GM12878 (cell line): ENCODE measurements around the gene KRTAP17-1. TPM values are rescaled to one million over a fixed set of nuclear protein-coding genes. Genes with fewer than 3 reads are reported as not detected.
A peak's percentile ranks its signal among the peaks of the same experiment; 100 is the strongest.

Experiments
- ATAC-seq: fragments of 200-7000 bp; cut with Tn5 transposase; 3 replicates; pipeline ENCODE4 v1.9.1; 2020; ENCODE audit warnings: mild to moderate bottlenecking, moderate library complexity
- BruUV-seq: library from RNA; stranded (reverse); fragments of 400-500 nt; replicated peaks from 2 replicates; lab custom pipeline; 2021; lab: Mats Ljungman, UMichigan
- CTCF ChIA-PET: fragments of 300-600 bp; sonication (Branson Sonifier 250); formaldehyde crosslinking; extraction: SDS; loops from one replicate; lab custom pipeline; 2021; ENCODE audit warnings: inconsistent platforms; lab: Yijun Ruan, JAX
- POLR2A ChIA-PET: fragments of 350-600 bp; formaldehyde crosslinking; extraction: SDS; loops from one replicate; lab custom pipeline; 2021; ENCODE audit warnings: inconsistent platforms; lab: Charles Lee
- RAD21 ChIA-PET: fragments of 300-600 bp; sonication (Branson Sonifier 250); formaldehyde crosslinking; loops from one replicate; lab custom pipeline; 2023; ENCODE audit warnings: antibody characterized with exemption; ENCODE audit not compliant: unreplicated experiment; lab: Charles Lee
- SMC1A ChIA-PET: fragments of 300-600 bp; sonication (Branson Sonifier 250); formaldehyde crosslinking; loops from one replicate; lab custom pipeline; 2023; ENCODE audit not compliant: unreplicated experiment, uncharacterized antibody; lab: Charles Lee
- DNase-seq: peaks from one replicate; pipeline ENCODE4 v3.0.0-alpha.2; 2011; ENCODE audit warnings: low read depth, low spot score
- FAIRE-seq: peaks from 3 replicates; lab custom pipeline; 2011; peaks lifted over from hg19 to GRCh38; lab: Jason Lieb, UNC
- H2AFZ ChIP-seq: 2 replicates; pipeline ENCODE4 v1.6.0; 2011; ENCODE audit warnings: low read depth, low read length, control low read depth; ENCODE audit not compliant: control insufficient read depth
- H3K27ac ChIP-seq: 2 replicates; pipeline ENCODE4 v1.5.1; 2011; ENCODE audit warnings: control low read depth; ENCODE audit not compliant: control insufficient read depth, insufficient read depth
- H3K27me3 ChIP-seq, 2 experiments: replicated peaks in 1 of 2; 2 replicates each; pipeline versions ENCODE4 v1.6.0 to v1.6.1; 2011; ENCODE audit warnings: low read length in 1 of 2; ENCODE audit not compliant: control insufficient read depth in 2 of 2, insufficient read depth in 2 of 2
- H3K36me3 ChIP-seq, 2 experiments: 2 replicates each; pipeline ENCODE4 v1.5.1; 2011; ENCODE audit warnings: low read length in 1 of 2; ENCODE audit not compliant: control insufficient read depth in 2 of 2, insufficient read depth in 2 of 2
- H3K4me1 ChIP-seq: 2 replicates; pipeline ENCODE4 v1.6.1; 2011; ENCODE audit warnings: mild to moderate bottlenecking, low read length, moderate library complexity, mixed read lengths; ENCODE audit not compliant: control insufficient read depth, insufficient read depth
- H3K4me2 ChIP-seq: 2 replicates; pipeline ENCODE4 v1.6.0; 2011; ENCODE audit warnings: control low read depth; ENCODE audit not compliant: control insufficient read depth, insufficient read depth
- H3K4me3 ChIP-seq: fragments of 200-600 bp; sonication (generic); 2 replicates; pipeline ENCODE4 v1.5.1; 2016
- H3K79me2 ChIP-seq: 2 replicates; pipeline ENCODE4 v1.6.0; 2011; ENCODE audit warnings: low read length; ENCODE audit not compliant: control insufficient read depth, insufficient read depth
- H3K9ac ChIP-seq: 2 replicates; pipeline ENCODE4 v1.8.0; 2011; ENCODE audit warnings: low read length, control low read depth, mixed read lengths; ENCODE audit not compliant: control insufficient read depth, insufficient read depth
- H3K9me3 ChIP-seq: replicated peaks from 3 replicates; pipeline ENCODE4 v1.5.1; 2011; ENCODE audit warnings: mild to moderate bottlenecking, low read length; ENCODE audit not compliant: control insufficient read depth, insufficient read depth
- H4K20me1 ChIP-seq: 2 replicates; pipeline ENCODE4 v1.6.0; 2011; ENCODE audit not compliant: control insufficient read depth, insufficient read depth
- CTCF ChIP-seq, 3 experiments: IDR thresholded peaks in 2 of 3; conservative IDR thresholded peaks in 1 of 3; 2 replicates each; pipeline ENCODE4 v1.5.1; 2011; ENCODE audit warnings: low read depth in 3 of 3, low read length in 3 of 3, mild to moderate bottlenecking in 3 of 3, control low read depth in 2 of 3, moderate library complexity in 2 of 3, inconsistent platforms in 1 of 3, mixed read lengths in 1 of 3; ENCODE audit not compliant: control insufficient read depth in 2 of 3, insufficient read depth in 1 of 3; ENCODE audit errors: extremely low read depth in 1 of 3
- IKZF1 ChIP-seq: fragments of 450-650 bp; conservative IDR thresholded peaks from 2 replicates; pipeline ENCODE4 v1.6.1; 2017; ENCODE audit warnings: antibody characterized with exemption, mild to moderate bottlenecking
- KLF5 ChIP-seq: fragments of 450-650 bp; IDR thresholded peaks from 2 replicates; pipeline ENCODE4 v1.6.1; 2014; ENCODE audit warnings: mild to moderate bottlenecking; ENCODE audit not compliant: partially characterized antibody
- NFYB ChIP-seq: IDR thresholded peaks from 2 replicates; pipeline ENCODE4 v1.6.1; 2011; ENCODE audit warnings: low read depth, mild to moderate bottlenecking, low read length, improper control_type of control experiment, moderate library complexity; ENCODE audit not compliant: insufficient read depth
- PAX8 ChIP-seq: fragments of 450-650 bp; IDR thresholded peaks from 2 replicates; pipeline ENCODE4 v1.6.1; 2017; ENCODE audit warnings: mild to moderate bottlenecking, moderate library complexity
- RELA ChIP-seq: fragments of 450-650 bp; IDR thresholded peaks from 2 replicates; pipeline ENCODE4 v1.8.0; 2014; ENCODE audit warnings: borderline replicate concordance; ENCODE audit not compliant: partially characterized antibody
- SKIL ChIP-seq: fragments of 450-650 bp; IDR thresholded peaks from 2 replicates; pipeline ENCODE4 v1.6.1; 2017; ENCODE audit warnings: mild to moderate bottlenecking, low read depth, inconsistent platforms; ENCODE audit not compliant: poor library complexity, severe bottlenecking
- TARDBP ChIP-seq: IDR thresholded peaks from 2 replicates; pipeline ENCODE4 v1.6.1; 2016; ENCODE audit warnings: borderline replicate concordance
- TCF12 ChIP-seq: IDR thresholded peaks from 2 replicates; pipeline ENCODE4 v1.6.1; 2011; ENCODE audit warnings: low read depth, mild to moderate bottlenecking, low read length
- YY1 ChIP-seq: IDR thresholded peaks from 2 replicates; pipeline ENCODE4 v1.6.1; 2011; ENCODE audit warnings: low read depth, mild to moderate bottlenecking, low read length
- ZNF622 ChIP-seq: fragments of 450-650 bp; IDR thresholded peaks from 2 replicates; pipeline ENCODE4 v1.6.1; 2017; ENCODE audit warnings: mild to moderate bottlenecking, inconsistent platforms
- WGBS: methylation state at CpG from one replicate; pipeline ENCODE4 v1.1.6; 2016; ENCODE audit warnings: low lambda C conversion rate; ENCODE audit not compliant: insufficient replicate concordance, insufficient coverage; ENCODE audit errors: missing lambda C conversion rate; 5-methylcytosine and 5-hydroxymethylcytosine counted together
- in situ Hi-C: fragments of 300-500 bp; cut with MboI; formaldehyde crosslinking; loops from 9 replicates; pipeline ENCODE4 v1.14.3; 2018; ENCODE audit warnings: mixed read lengths
- intact Hi-C: fragments of 100-400 bp; cut with micrococcal nuclease; formaldehyde crosslinking; loops from one replicate; pipeline ENCODE4 v1.14.2; 2022; ENCODE audit not compliant: unreplicated experiment
- polyA plus RNA-seq, 11 experiments: library from polyadenylated mRNA; depleted of rRNA in 4 of 11; unstranded in 6 of 11; stranded (reverse) in 5 of 11; fragments of >200 nt; fragmentation: Nextera tagmentation in 4 of 11; fragmentation: Illumina TruSeq in 1 of 11; extraction: Ambion mirVana in 4 of 11; extraction: Trizol in 1 of 11; gene quantifications; 1 replicate in 1 of 11; 2 replicates in 10 of 11; pipeline versions ENCODE4 v1.2.1 to v1.2.3, GENCODE V29; 2011 to 2016; ENCODE audit warnings: inconsistent platforms in 2 of 11, missing spikeins in 2 of 11, low read depth in 1 of 11
- total RNA-seq, 4 experiments: library from RNA; depleted of rRNA in 3 of 4; stranded (reverse); fragments of >200 nt in 3 of 4; fragmentation: Illumina TruSeq in 1 of 4; extraction: Trizol in 1 of 4; gene quantifications; 2 replicates each; pipeline versions ENCODE4 v1.2.1 to v1.2.3, GENCODE V29; 2013 to 2021
- TF ChIP-seq, protein P1 (sequence below): IDR thresholded peaks from 2 replicates; pipeline ENCODE4 v1.6.1; 2012; ENCODE audit warnings: mild to moderate bottlenecking, low read depth, low read length
- TF ChIP-seq, protein P2 (sequence below): fragments of 150-350 bp; IDR thresholded peaks from 2 replicates; pipeline ENCODE4 v1.6.1; 2014; ENCODE audit warnings: mild to moderate bottlenecking, low read depth, low read length

Gene KRTAP17-1
- total and polyA plus RNA-seq, 10 of the 15 experiments (the other 5 are each of a cell fraction or from before 2014, with no cell fraction given), result 0.16 to 5.7 (median 0.17) TPM; not detected in 7

GRCh38 chr17:41322094-41322902 lies 6.8 kb upstream of the KRTAP17-1 start:
- WGBS, result 14% methylated on average over 5 of the region's 5 CpGs
- no peak overlapping the region for H3K4me3 ChIP-seq
- DNase-seq, result no peak
- H4K20me1 ChIP-seq, result no peaks in the 10 kb centered on the region
- H3K4me1 ChIP-seq, result no peaks in the 10 kb centered on the region
- in situ Hi-C loops (loop anchor here (5.0 kb wide), 1 partner anchor 410 kb away; no protein-coding TSS in a partner anchor), intact Hi-C loops (loop anchor here (1.0 to 10.0 kb wide), 2 partner anchors 413 to 697 kb away; no protein-coding TSS in a partner anchor)
- SMC1A ChIA-PET, result interaction anchor here (0.6 to 1.4 kb wide), 5 partner anchors 9 to 326 kb away, joined by 3 to 6 read pairs (median 4); partner anchors contain the start of gene KRTAP16-1
- RAD21 ChIA-PET, result interaction anchor here (0.5 to 2.1 kb wide), 6 partner anchors 17 to 1088 kb away, joined by 3 to 8 read pairs (median 4); no protein-coding TSS in a partner anchor
- peak; percentile 76 for ATAC-seq
- H3K9me3 ChIP-seq, result no peaks in the 10 kb centered on the region; the same call in 2 of the 3 replicates
- H3K9ac ChIP-seq, result no peak overlapping the region
- no peak overlapping the region for H2AFZ ChIP-seq
- no TSS peak for BruUV-seq
- CTCF ChIA-PET, result interaction anchor here (0.6 to 1.7 kb wide), 24 partner anchors 8 to 1154 kb away, joined by 3 to 14 read pairs (median 4); no protein-coding TSS in a partner anchor
- POLR2A ChIA-PET, result no interaction called here
- H3K36me3 ChIP-seq, result no peaks in the 10 kb centered on the region
- H3K4me2 ChIP-seq, result no peak overlapping the region
- H3K27ac ChIP-seq, result no peak overlapping the region
- H3K27me3 ChIP-seq, result no peaks in the 10 kb centered on the region
- peak; percentile 83 for FAIRE-seq
- no peaks in the 10 kb centered on the region for H3K79me2 ChIP-seq
- TF ChIP-seq NFYB (no peak), ZNF622 (no peak), PAX8 (no peak), RELA (no peak), SKIL (no peak), KLF5 (no peak), CTCF (IDR thresholded peaks at IDR 0.05 in 2 of 3, conservative IDR thresholded peaks at IDR 0.05 in 1 of 3; ENCODE audit: control insufficient read depth in 2 of 3, extremely low read depth in 1 of 3, insufficient read depth in 1 of 3, low read depth in 3 of 3, low read length in 3 of 3) (peak; percentile 64 to 80 (median 74)), YY1 (0 out of 2 replicates have a peak, but pooled peaks have one; percentile 35), TARDBP (no peak), TCF12 (no peak), IKZF1 (no peak)
- TF ChIP-seq, protein P1, sequence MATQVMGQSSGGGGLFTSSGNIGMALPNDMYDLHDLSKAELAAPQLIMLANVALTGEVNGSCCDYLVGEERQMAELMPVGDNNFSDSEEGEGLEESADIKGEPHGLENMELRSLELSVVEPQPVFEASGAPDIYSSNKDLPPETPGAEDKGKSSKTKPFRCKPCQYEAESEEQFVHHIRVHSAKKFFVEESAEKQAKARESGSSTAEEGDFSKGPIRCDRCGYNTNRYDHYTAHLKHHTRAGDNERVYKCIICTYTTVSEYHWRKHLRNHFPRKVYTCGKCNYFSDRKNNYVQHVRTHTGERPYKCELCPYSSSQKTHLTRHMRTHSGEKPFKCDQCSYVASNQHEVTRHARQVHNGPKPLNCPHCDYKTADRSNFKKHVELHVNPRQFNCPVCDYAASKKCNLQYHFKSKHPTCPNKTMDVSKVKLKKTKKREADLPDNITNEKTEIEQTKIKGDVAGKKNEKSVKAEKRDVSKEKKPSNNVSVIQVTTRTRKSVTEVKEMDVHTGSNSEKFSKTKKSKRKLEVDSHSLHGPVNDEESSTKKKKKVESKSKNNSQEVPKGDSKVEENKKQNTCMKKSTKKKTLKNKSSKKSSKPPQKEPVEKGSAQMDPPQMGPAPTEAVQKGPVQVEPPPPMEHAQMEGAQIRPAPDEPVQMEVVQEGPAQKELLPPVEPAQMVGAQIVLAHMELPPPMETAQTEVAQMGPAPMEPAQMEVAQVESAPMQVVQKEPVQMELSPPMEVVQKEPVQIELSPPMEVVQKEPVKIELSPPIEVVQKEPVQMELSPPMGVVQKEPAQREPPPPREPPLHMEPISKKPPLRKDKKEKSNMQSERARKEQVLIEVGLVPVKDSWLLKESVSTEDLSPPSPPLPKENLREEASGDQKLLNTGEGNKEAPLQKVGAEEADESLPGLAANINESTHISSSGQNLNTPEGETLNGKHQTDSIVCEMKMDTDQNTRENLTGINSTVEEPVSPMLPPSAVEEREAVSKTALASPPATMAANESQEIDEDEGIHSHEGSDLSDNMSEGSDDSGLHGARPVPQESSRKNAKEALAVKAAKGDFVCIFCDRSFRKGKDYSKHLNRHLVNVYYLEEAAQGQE, result no peak
- TF ChIP-seq, protein P2, sequence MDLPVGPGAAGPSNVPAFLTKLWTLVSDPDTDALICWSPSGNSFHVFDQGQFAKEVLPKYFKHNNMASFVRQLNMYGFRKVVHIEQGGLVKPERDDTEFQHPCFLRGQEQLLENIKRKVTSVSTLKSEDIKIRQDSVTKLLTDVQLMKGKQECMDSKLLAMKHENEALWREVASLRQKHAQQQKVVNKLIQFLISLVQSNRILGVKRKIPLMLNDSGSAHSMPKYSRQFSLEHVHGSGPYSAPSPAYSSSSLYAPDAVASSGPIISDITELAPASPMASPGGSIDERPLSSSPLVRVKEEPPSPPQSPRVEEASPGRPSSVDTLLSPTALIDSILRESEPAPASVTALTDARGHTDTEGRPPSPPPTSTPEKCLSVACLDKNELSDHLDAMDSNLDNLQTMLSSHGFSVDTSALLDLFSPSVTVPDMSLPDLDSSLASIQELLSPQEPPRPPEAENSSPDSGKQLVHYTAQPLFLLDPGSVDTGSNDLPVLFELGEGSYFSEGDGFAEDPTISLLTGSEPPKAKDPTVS, result no peak
